22Rv1 (cell line): ENCODE measurements around the gene OPN1LW.

Experiments
- CTCF ChIP-seq: fragments of 450-650 bp; IDR thresholded peaks from 2 replicates; pipeline ENCODE4 v1.5.1; 2017; ENCODE audit warnings: mild to moderate bottlenecking
- ZFX ChIP-seq: fragments of 450-650 bp; IDR thresholded peaks from 2 replicates; pipeline ENCODE4 v1.6.1; 2017; ENCODE audit warnings: antibody characterized with exemption, borderline replicate concordance

GRCh38 chrX:154098551-154098950 lies 45.5 kb upstream of the OPN1LW start:
- TF ChIP-seq CTCF (no peak), ZFX (no peak)
